SK-MEL-5 (cell line): ENCODE measurements around the gene LCT. TPM values are rescaled to one million over a fixed set of nuclear protein-coding genes. Genes with fewer than 3 reads are reported as not detected.

Experiments
- small RNA-seq, 2 experiments: library from RNA; depleted of rRNA; stranded (forward); fragments of <200 nt; gene quantifications; one replicate each; pipeline ENCODE3, GENCODE V24; 2014
- total RNA-seq: library from RNA; depleted of rRNA; stranded (reverse); fragments of >200 nt; shearing (Covaris generic); gene quantifications from 2 replicates; pipeline ENCODE4 v1.2.3, GENCODE V29; 2014; rRNA removed

The LCT gene
- total RNA-seq, 1 experiment from 2014 or later: not detected

Small RNAs within 50 kb of the gene (small RNA-seq; reads per million reads assigned to genes)
- 0 reads per million in 2 experiments for gene RF00019

Other genes with a start within 250 kb of the LCT start
- 43.2 and 52.7 TPM in 2 replicates for gene UBXN4, start 95.3 kb downstream of the LCT start, total RNA-seq
- 18.1 and 20.5 TPM in 2 replicates for gene MCM6, start 39.3 kb upstream of the LCT start, total RNA-seq
- 127 and 145 TPM in 2 replicates for gene DARS1, start 148.4 kb upstream of the LCT start, total RNA-seq